ENCODE data around the gene SDR42E1. TPM values are rescaled to one million over a fixed set of nuclear protein-coding genes. Genes with fewer than 3 reads are reported as not detected.

SDR42E1 gene
- total and polyA plus RNA-seq, 9 donors, result 0.13 to 2.3 (median 0.67) TPM

DNA sequence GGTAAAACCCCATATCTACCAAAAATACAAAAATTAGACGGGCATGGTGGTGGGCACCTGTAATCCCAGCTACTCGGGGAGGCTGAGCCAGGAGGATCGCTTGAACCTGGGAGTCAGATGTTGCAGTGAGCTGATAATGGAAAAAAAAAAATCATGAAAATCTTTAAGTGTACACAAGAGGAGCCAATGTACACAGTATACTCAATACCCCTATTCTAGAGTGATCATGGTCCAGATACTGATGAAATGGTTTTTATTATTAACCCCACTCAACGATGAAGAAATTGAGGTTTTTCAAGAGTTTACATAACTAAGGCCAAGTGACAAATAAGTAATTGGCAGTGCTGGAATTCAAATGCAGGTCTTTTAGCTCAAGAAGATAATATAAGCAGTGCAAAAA is 35.3 kb upstream of the SDR42E1 start:
- TF ChIP-seq POLR2A (IDR thresholded peaks at IDR 0.05), result no peak
- WGBS, 3 donors, result 81 to 87% (median 85%) methylated on average over 4 of the region's 4 CpGs
- Histone ChIP-seq H3K4me1 (ENCODE audit: insufficient read depth) (no peaks in the 10 kb centered on the region), H3K9me3 (no peaks in the 10 kb centered on the region), H3K36me3 (no peaks in the 10 kb centered on the region), H3K27me3 (no peaks in the 10 kb centered on the region), H3K27ac (no peak overlapping the region), H3K4me3 (no peak overlapping the region)
- intact Hi-C loops (cut with DNase I), result no loop called here
- no peak for DNase-seq

DNA sequence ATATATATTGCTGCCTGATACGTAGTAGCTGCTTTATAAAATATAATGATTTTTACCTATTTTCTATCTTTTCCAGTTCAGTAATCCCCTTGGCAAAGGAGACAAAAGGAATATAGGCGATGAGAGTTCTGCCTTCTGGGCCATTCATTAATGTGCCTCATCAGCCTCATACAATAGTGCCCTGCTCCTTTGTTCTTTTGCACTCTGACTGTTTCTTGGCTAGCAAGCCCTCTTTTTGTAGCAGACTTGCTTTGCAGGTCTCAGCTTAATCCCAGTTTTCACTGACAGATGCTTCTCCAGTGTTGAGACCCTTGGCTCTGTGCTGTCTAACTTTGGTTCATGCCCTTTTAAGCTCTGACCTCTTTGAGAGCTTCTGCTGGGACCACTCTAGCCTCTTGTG is 34.2 kb upstream of the SDR42E1 start:
- Histone ChIP-seq H3K4me3 (no peak overlapping the region), H3K27ac (no peak overlapping the region), H3K4me1 (ENCODE audit: insufficient read depth) (no peaks in the 10 kb centered on the region), H3K36me3 (no peaks in the 10 kb centered on the region), H3K27me3 (no peaks in the 10 kb centered on the region), H3K9me3 (no peaks in the 10 kb centered on the region)
- intact Hi-C loops (cut with DNase I), result no loop called here
- DNase-seq, result no peak
- TF ChIP-seq, protein P1, sequence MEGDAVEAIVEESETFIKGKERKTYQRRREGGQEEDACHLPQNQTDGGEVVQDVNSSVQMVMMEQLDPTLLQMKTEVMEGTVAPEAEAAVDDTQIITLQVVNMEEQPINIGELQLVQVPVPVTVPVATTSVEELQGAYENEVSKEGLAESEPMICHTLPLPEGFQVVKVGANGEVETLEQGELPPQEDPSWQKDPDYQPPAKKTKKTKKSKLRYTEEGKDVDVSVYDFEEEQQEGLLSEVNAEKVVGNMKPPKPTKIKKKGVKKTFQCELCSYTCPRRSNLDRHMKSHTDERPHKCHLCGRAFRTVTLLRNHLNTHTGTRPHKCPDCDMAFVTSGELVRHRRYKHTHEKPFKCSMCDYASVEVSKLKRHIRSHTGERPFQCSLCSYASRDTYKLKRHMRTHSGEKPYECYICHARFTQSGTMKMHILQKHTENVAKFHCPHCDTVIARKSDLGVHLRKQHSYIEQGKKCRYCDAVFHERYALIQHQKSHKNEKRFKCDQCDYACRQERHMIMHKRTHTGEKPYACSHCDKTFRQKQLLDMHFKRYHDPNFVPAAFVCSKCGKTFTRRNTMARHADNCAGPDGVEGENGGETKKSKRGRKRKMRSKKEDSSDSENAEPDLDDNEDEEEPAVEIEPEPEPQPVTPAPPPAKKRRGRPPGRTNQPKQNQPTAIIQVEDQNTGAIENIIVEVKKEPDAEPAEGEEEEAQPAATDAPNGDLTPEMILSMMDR (IDR thresholded peaks at IDR 0.05), result no peak
- TF ChIP-seq EP300 (IDR thresholded peaks at IDR 0.05) (no peak), POLR2A (IDR thresholded peaks at IDR 0.05) (no peak)
- 37 to 76% (median 52%) methylated on average over 2 of the region's 2 CpGs for WGBS, 3 donors

DNA sequence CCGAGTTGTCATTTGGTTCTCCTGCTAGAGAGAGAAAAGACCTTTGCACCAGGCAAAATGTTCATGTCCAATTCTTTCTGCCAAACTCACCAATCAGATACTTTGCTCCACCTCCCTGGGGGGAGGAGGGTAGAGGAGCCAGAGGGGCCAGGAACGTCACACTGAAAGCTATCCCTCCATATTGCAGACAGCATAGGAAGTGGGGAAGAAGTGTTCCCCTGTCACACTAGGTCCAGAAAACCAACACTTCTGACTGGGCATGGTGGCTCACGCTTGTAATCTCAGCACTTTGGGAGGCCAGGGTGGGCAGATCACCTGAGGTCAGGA is 33.3 kb upstream of the SDR42E1 start:
- H3K4me3 ChIP-seq, result no peak overlapping the region
- DNase-seq, result no peak
- no peaks in the 10 kb centered on the region for H3K4me1 ChIP-seq (ENCODE audit: insufficient read depth)
- no peaks in the 10 kb centered on the region for H3K27me3 ChIP-seq
- H3K9me3 ChIP-seq, result no peaks in the 10 kb centered on the region
- 67 to 79% (median 76%) methylated on average over 3 of the region's 3 CpGs for WGBS, 3 donors
- no peak overlapping the region for H3K27ac ChIP-seq
- no peaks in the 10 kb centered on the region for H3K36me3 ChIP-seq
- TF ChIP-seq, protein P1 (IDR thresholded peaks at IDR 0.05), result no peak
- no peak for TF ChIP-seq EP300 (IDR thresholded peaks at IDR 0.05)
- no peak for TF ChIP-seq POLR2A (IDR thresholded peaks at IDR 0.05)
- intact Hi-C loops (cut with DNase I), result no loop called here

DNA sequence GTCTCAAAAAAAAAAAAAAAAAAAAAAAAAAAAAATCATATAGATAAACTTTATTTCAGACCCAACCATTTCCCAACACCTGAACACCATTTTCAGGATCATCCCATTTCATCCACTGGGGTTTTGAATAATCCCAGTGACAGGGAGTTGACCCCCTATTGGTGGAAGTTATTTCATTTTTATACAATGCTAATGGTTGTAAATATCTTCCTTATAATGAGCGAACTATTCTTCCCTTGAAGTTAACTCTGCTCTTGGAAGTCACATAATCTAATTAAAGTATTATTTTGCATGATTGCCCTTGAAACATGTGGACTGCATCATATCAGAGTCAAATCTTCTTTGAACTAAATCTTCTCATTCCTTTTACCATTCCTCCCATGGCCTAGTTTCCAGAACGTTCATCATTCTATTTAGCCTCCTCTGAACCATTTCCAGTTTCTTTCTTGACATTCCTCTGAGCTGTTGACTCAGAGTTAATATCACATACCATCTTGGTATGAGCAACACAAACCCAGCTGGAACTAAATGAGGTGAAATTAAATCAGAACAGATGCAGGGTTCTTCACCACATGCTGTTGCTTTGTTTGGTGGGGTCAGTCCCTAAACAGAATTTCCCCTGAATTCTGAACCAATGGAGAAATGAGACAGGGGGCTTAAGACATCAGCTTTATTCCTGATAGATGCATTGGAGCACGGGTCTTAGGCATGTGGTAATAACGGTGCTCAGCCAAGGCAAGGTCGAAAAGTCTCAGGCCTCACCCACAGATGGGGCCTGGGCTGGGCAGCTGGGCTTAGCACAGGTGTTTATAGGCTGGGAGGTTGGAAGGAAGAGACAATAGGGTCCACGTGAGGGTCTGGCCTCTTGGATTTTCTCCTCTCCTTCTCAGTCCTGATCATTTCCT is 32.7 kb upstream of the SDR42E1 start:
- H3K27ac ChIP-seq, result no peak overlapping the region

More for the DNA sequence above, 32.7 kb upstream of the SDR42E1 start:
- no peak overlapping the region for H3K4me3 ChIP-seq
- intact Hi-C loops (cut with DNase I), result no loop called here
- no peaks in the 10 kb centered on the region for H3K27me3 ChIP-seq
- H3K4me1 ChIP-seq (ENCODE audit: insufficient read depth), result no peaks in the 10 kb centered on the region
- TF ChIP-seq, protein P1 (IDR thresholded peaks at IDR 0.05), result no peak
- no peak for TF ChIP-seq EP300 (IDR thresholded peaks at IDR 0.05)
- TF ChIP-seq POLR2A (IDR thresholded peaks at IDR 0.05), result no peak
- no peaks in the 10 kb centered on the region for H3K9me3 ChIP-seq
- H3K36me3 ChIP-seq, result no peaks in the 10 kb centered on the region
- WGBS, 3 donors, result 40 to 49% (median 44%) methylated on average over 6 of the region's 6 CpGs
- no peak for DNase-seq
